Stimulated activated memory B cell treated with anti-CD40 and anti-IgM and Interleukin-4, amounts not matched to agents 10 μg/mL and 1 μg/mL and 100 μg/mL, for 72 hours (primary cell): ENCODE results near the gene COL10A1.

Source experiments
- ATAC-seq: fragments of 150-1000 bp; cut with Tn5 transposase; 2 replicates; pipeline ENCODE4 v1.10.0; 2021
- H3K27ac Mint-ChIP-seq: one replicate; pipeline ENCODE4 v1.8.0; 2022; ENCODE audit warnings: mild to moderate bottlenecking, mixed read lengths
- H3K27me3 Mint-ChIP-seq: one replicate; pipeline ENCODE4 v1.8.0; 2022; ENCODE audit warnings: mixed read lengths
- H3K36me3 Mint-ChIP-seq: one replicate; pipeline ENCODE4 v1.8.0; 2022; ENCODE audit warnings: mixed read lengths
- H3K4me1 Mint-ChIP-seq: one replicate; pipeline ENCODE4 v1.8.0; 2022; ENCODE audit warnings: mixed read lengths
- H3K4me3 Mint-ChIP-seq: one replicate; pipeline ENCODE4 v1.8.0; 2022; ENCODE audit warnings: mild to moderate bottlenecking, moderate library complexity, mixed read lengths
- H3K9me3 Mint-ChIP-seq: one replicate; pipeline ENCODE4 v1.8.0; 2022; ENCODE audit warnings: mixed read lengths

The COL10A1 gene

DNA sequence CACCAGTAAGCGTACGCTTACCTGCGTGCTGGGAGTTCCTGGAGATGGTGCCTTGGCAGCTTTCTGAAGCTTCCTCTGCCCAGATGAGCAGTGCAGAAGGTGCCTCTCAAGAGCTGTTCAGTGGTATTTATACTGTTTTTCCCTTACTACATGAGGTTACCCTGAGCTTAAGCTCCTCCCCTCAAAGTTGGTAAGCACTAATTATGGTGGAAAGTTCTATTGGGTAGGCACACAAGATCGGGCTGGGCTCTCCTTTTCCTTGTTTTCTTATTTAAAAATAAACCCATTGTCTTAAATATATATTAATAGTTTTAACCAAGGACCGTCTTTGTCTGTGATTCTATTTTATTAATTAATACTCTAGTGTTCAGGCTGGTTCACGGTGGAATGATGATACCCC, at the start of gene COL10A1:
TSS of gene COL10A1 (minus strand) at position 101 of the 400 bp plus-strand sequence. CDS start 640 bp downstream, outside the sequence.
- Mint-ChIP-seq H3K27ac (no peak within 1 kb of the TSS), H3K4me1 (no peaks in the 10 kb centered on the region), H3K36me3 (peaks cover 28% of the 10 kb centered on the region), H3K4me3 (no peak within 1 kb of the TSS), H3K9me3 (no peaks in the 10 kb centered on the region), H3K27me3 (no peaks in the 10 kb centered on the region)
- no peak for ATAC-seq

DNA sequence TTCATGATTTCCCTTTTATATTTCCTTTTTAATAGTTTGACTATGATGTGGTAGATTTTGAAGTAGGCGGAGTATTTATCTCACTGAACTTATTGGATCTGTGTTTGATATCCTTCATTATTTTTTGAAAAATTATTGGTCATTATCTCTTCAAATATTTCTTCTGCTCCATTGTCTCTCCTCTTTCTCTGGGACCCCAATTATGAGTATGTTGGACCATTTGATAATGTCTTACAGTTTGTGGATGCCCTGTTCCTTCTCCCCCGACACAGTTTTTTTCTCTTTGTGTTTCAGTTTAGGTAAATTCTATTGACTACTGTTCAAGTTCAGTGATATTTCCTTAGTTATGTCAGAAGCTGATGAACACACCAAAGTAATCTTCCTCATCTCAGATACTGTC, 49.4 kb upstream of the COL10A1 start:
- H3K4me1 Mint-ChIP-seq = peaks cover 5% of the 10 kb centered on the region
- H3K27ac Mint-ChIP-seq = no peak overlapping the region
- H3K27me3 Mint-ChIP-seq = no peaks in the 10 kb centered on the region
- ATAC-seq = no peak
- H3K9me3 Mint-ChIP-seq = peaks cover 9% of the 10 kb centered on the region
- no peak overlapping the region for H3K4me3 Mint-ChIP-seq
- peaks cover 49% of the 10 kb centered on the region for H3K36me3 Mint-ChIP-seq

- Mint-ChIP-seq H3K36me3 (peaks cover 59% of the 10 kb centered on the region), H3K9me3 (peaks cover 9% of the 10 kb centered on the region), H3K4me1 (peaks cover 5% of the 10 kb centered on the region), H3K27ac (no peak overlapping the region), H3K4me3 (no peak overlapping the region), H3K27me3 (no peaks in the 10 kb centered on the region)
- ATAC-seq = no peak
Measured at GRCh38 chr6:116173928-116174327, 48.0 kb upstream of the COL10A1 start.

DNA sequence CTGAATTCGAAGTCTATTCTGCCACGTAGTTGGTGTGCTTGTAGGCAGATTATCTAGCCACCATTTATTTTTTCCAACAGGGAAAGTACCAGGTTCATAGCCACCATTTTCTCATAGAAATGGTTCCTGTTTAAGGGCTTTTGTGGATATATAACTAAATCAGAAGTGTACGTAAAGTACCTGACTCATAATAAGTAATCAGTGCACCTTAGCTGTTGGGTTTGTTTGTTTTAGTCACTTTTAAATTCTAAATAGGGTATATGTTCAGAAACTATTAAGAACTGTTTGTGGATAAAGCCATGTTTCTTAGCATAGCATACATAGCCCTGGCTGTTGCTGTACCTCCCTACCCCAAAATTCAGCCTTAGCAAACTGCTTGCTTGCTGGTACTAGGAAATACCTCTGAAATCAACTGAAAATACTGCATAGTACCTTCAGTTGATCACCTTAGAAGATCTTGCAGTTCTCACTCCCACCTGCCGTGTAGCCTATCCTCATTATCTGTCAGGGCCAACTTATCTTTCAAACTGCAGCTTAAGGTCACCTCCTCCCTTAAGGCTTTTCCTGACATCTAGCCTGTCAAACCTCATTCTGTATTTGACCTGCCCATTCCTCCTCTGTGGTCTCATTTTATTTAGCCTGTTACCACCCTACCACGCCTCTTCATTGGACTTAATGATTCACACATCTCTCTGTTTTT, 44.6 kb upstream of the COL10A1 start:
- H3K27ac Mint-ChIP-seq = no peak overlapping the region
- ATAC-seq = no peak
- peaks cover 11% of the 10 kb centered on the region for H3K9me3 Mint-ChIP-seq
- peaks cover 16% of the 10 kb centered on the region for H3K4me1 Mint-ChIP-seq
- H3K4me3 Mint-ChIP-seq = no peak overlapping the region
- peaks cover 62% of the 10 kb centered on the region for H3K36me3 Mint-ChIP-seq
- no peaks in the 10 kb centered on the region for H3K27me3 Mint-ChIP-seq

GRCh38 chr6:116169880-116170279, 43.9 kb upstream of the COL10A1 start:
- H3K27me3 Mint-ChIP-seq = no peaks in the 10 kb centered on the region
- no peak for ATAC-seq
- no peak overlapping the region for H3K4me3 Mint-ChIP-seq
- no peak overlapping the region for H3K27ac Mint-ChIP-seq
- H3K36me3 Mint-ChIP-seq = peaks cover 62% of the 10 kb centered on the region
- peaks cover 22% of the 10 kb centered on the region for H3K4me1 Mint-ChIP-seq
- H3K9me3 Mint-ChIP-seq = peaks cover 7% of the 10 kb centered on the region

DNA sequence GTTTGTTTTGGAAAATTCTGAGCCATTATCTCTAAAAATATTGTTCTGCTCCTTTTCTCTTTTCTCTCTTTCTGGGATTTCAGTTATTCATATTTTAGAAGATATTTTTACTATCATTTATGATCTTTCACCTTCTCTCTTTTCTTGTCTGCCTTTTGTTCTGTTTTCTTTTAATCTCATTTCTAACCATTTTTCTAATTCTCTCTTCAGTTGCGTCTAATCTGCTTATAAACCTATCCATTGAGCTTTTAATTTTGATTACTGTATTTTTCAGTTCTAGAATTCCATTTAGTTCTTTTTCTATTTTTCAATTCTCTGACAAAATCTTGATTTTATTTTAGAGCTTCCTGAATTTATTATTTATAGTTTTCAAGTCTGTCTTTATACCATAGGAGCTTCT, 42.2 kb upstream of the COL10A1 start:
- Mint-ChIP-seq H3K36me3 (peaks cover 62% of the 10 kb centered on the region), H3K4me3 (no peak overlapping the region), H3K4me1 (peaks cover 37% of the 10 kb centered on the region), H3K27me3 (no peaks in the 10 kb centered on the region), H3K9me3 (peaks cover 8% of the 10 kb centered on the region), H3K27ac (no peak overlapping the region)
- ATAC-seq = no peak

DNA sequence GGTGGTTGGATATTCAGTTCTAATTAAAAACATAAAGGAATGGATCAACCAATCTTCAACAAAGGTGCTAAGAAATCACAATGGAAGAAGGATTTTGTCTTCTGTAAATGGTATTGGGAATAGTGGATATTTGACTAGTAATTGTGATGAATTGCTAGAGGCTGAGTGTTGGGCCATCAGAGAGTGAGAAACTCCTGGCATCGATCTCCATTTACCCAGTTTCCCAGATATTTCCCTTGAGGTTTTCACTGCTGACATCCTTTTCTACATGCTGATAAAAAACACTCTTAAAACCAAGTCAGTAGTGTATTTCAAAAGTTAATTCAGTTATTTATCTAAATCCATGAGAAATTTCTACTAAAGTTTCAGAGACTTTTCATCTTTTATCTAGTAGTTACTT, 40.4 kb upstream of the COL10A1 start:
- peaks cover 41% of the 10 kb centered on the region for H3K4me1 Mint-ChIP-seq
- no peak overlapping the region for H3K4me3 Mint-ChIP-seq
- ATAC-seq = no peak
- peaks cover 61% of the 10 kb centered on the region for H3K36me3 Mint-ChIP-seq
- H3K27ac Mint-ChIP-seq = no peak overlapping the region
- H3K27me3 Mint-ChIP-seq = no peaks in the 10 kb centered on the region
- H3K9me3 Mint-ChIP-seq = peaks cover 8% of the 10 kb centered on the region

GRCh38 chr6:116165596-116165995, 39.7 kb upstream of the COL10A1 start:
- H3K27ac Mint-ChIP-seq = peak overlapping the region; percentile 20
- no peaks in the 10 kb centered on the region for H3K27me3 Mint-ChIP-seq
- H3K9me3 Mint-ChIP-seq = peaks cover 8% of the 10 kb centered on the region
- peaks cover 59% of the 10 kb centered on the region for H3K36me3 Mint-ChIP-seq
- ATAC-seq = peak; percentile 96
- peaks cover 37% of the 10 kb centered on the region for H3K4me1 Mint-ChIP-seq
- no peak overlapping the region for H3K4me3 Mint-ChIP-seq

GRCh38 chr6:116159782-116160524, 34.0 kb upstream of the COL10A1 start:
- Mint-ChIP-seq H3K4me1 (peaks cover 33% of the 10 kb centered on the region), H3K9me3 (peaks cover 10% of the 10 kb centered on the region), H3K4me3 (no peak overlapping the region), H3K36me3 (peaks cover 46% of the 10 kb centered on the region), H3K27me3 (no peaks in the 10 kb centered on the region), H3K27ac (no peak overlapping the region)
- no peak for ATAC-seq

DNA sequence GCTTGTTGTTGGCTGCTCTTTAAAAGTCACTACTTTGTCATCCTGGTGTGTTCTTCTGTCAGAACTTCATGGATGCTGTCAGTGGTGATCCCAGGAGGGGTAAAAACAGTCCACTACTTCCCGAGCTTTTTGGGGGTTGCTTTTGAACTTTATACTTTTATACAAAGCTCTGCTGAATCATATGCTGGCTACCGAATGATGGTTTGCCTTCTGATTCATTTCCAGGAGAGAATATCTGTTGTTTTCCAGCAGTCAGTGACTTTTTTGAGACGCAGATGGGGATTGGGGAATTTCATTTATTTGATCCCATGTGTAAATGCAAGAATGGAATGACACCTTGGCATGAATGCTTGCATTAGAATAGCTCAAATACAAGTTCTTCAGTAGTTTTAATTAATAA, 32.7 kb upstream of the COL10A1 start:
- Mint-ChIP-seq H3K4me1 (peaks cover 22% of the 10 kb centered on the region), H3K27ac (no peak overlapping the region), H3K27me3 (no peaks in the 10 kb centered on the region), H3K36me3 (peaks cover 36% of the 10 kb centered on the region), H3K9me3 (peaks cover 10% of the 10 kb centered on the region), H3K4me3 (no peak overlapping the region)
- ATAC-seq = no peak

GRCh38 chr6:116157391-116157790, 31.5 kb upstream of the COL10A1 start:
- Mint-ChIP-seq H3K4me1 (peaks cover 13% of the 10 kb centered on the region), H3K36me3 (peaks cover 27% of the 10 kb centered on the region), H3K27ac (no peak overlapping the region), H3K27me3 (no peaks in the 10 kb centered on the region), H3K4me3 (no peak overlapping the region), H3K9me3 (peaks cover 7% of the 10 kb centered on the region)
- no peak for ATAC-seq

DNA sequence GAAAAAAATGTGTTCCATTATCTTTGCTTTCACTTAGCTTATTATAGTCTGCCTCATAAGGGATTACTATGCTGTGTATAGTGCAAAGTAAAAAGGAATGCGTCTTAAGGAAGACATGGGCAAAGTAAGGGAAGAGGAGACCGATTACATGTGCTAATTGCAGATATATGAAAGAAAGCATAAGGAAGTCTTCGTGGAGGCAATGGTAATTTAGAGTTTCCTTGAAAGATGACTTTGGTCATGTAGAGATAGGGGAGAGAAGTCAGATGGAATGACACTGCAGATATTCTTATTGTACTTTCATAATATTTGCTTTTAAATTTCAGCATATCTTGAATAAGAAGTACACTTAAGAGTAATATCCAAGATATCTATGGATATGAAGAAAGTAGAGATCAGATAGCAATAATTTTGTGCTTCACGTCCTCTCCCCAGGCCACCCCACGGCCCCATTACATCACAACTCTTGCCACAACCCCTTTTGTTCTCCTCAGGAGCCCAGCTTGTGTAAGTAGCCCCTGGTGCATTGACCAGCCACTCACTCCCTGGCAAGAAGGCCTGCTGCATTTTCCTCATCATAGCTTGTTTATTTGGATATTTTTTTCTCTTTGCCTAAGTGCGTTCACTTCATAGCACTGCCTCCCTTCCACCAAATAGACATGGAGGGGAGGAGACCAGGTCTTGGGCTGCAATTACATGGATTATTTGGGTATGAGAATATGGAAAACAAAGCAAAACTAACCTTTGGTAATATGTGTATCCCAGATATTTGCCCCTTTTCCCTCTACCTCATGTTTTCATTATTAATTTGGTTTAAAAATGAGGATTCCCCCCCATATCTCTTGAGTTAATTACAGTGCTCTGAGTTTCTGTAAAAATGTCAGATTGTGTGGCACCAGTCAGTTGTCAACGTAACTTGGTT, 30.7 kb upstream of the COL10A1 start:
- H3K36me3 Mint-ChIP-seq = peaks cover 27% of the 10 kb centered on the region
- no peak overlapping the region for H3K27ac Mint-ChIP-seq
- H3K27me3 Mint-ChIP-seq = no peaks in the 10 kb centered on the region
- no peak for ATAC-seq
- H3K4me1 Mint-ChIP-seq = peaks cover 13% of the 10 kb centered on the region
- no peak overlapping the region for H3K4me3 Mint-ChIP-seq
- peaks cover 7% of the 10 kb centered on the region for H3K9me3 Mint-ChIP-seq

DNA sequence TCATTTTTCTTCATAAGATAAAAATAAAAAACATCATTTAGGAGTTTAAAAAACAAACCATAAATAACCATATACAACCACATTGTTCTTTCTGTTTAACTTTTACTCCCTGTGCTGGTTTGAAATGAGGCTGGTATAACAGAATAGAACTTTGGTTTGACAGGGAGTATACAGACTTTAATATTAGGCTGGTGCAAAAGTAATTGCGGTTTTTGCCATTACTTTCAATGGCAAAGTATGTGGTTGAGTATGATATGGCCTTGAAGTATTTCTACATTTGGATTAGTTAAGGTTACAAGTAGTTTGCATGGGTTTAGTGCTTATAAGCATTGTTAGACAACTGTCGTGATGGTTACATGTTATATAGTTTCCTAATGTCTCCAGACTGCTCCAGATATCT, 29.0 kb upstream of the COL10A1 start:
- H3K27ac Mint-ChIP-seq = no peak overlapping the region
- peaks cover 6% of the 10 kb centered on the region for H3K4me1 Mint-ChIP-seq
- no peak overlapping the region for H3K4me3 Mint-ChIP-seq
- peaks cover 2% of the 10 kb centered on the region for H3K9me3 Mint-ChIP-seq
- peaks cover 17% of the 10 kb centered on the region for H3K36me3 Mint-ChIP-seq
- H3K27me3 Mint-ChIP-seq = no peaks in the 10 kb centered on the region
- ATAC-seq = no peak

GRCh38 chr6:116152620-116153019, 26.7 kb upstream of the COL10A1 start:
- H3K27me3 Mint-ChIP-seq = no peaks in the 10 kb centered on the region

More at GRCh38 chr6:116152620-116153019, 26.7 kb upstream of the COL10A1 start:
- no peak for ATAC-seq
- Mint-ChIP-seq H3K4me1 (peaks cover 6% of the 10 kb centered on the region), H3K27ac (no peak overlapping the region), H3K4me3 (no peak overlapping the region), H3K9me3 (no peaks in the 10 kb centered on the region), H3K36me3 (peaks cover 10% of the 10 kb centered on the region)
